Measurements from ENCODE around the gene TMEM117.
"Not testable (repeated sequence)": the region's sequence is repeated elsewhere in the genome, so short reads cannot be mapped to it uniquely, and the experiment has no call there.

Gene TMEM117

GRCh38 chr12:44099486-44099885 is 263.6 kb downstream of the TMEM117 start:
- no peak for DNase-seq (ENCODE audit: low read depth in 2 of 2)

GRCh38 chr12:44100264-44100663 is 264.4 kb downstream of the TMEM117 start:
- no peak for DNase-seq (ENCODE audit: low read depth in 2 of 2)

- DNase-seq (ENCODE audit: low read depth in 2 of 2), result no peak
Observed at GRCh38 chr12:44101475-44101874, 265.6 kb downstream of the TMEM117 start.

GRCh38 chr12:44114906-44115305 is 279.0 kb downstream of the TMEM117 start:
- no peak for DNase-seq (ENCODE audit: low read depth in 2 of 2)

GRCh38 chr12:44117337-44117736 is 281.5 kb downstream of the TMEM117 start:
- no peak for DNase-seq (ENCODE audit: low read depth in 2 of 2)

GRCh38 chr12:44118946-44119345 is 283.1 kb downstream of the TMEM117 start:
- no peak for DNase-seq (ENCODE audit: low read depth in 2 of 2)

- DNase-seq (ENCODE audit: low read depth in 2 of 2), result no peak
Observed at GRCh38 chr12:44126806-44127205, 290.9 kb downstream of the TMEM117 start.

GRCh38 chr12:44127966-44128710 is 292.3 kb downstream of the TMEM117 start:
- no peak for DNase-seq (ENCODE audit: low read depth in 2 of 2)

- DNase-seq (ENCODE audit: low read depth in 2 of 2), result no peak
Observed at GRCh38 chr12:44143175-44143574, 307.3 kb downstream of the TMEM117 start.

- DNase-seq (ENCODE audit: low read depth in 2 of 2), result no peak
Observed at GRCh38 chr12:44148936-44149335, 313.1 kb downstream of the TMEM117 start.

- no peak for DNase-seq (ENCODE audit: low read depth in 2 of 2)
Observed at GRCh38 chr12:44154128-44154527, 318.2 kb downstream of the TMEM117 start.

- no peak for DNase-seq (ENCODE audit: low read depth in 2 of 2)
Observed at GRCh38 chr12:44155358-44155757, 319.5 kb downstream of the TMEM117 start.

GRCh38 chr12:44157359-44157758 is 321.5 kb downstream of the TMEM117 start:
- DNase-seq (ENCODE audit: low read depth in 2 of 2), result no peak

GRCh38 chr12:44158746-44159145 is 322.9 kb downstream of the TMEM117 start:
- DNase-seq (ENCODE audit: low read depth in 2 of 2), result no peak

GRCh38 chr12:44159216-44159615 is 323.3 kb downstream of the TMEM117 start:
- DNase-seq (ENCODE audit: low read depth in 2 of 2), result no peak

- no peak for DNase-seq (ENCODE audit: low read depth in 2 of 2)
Observed at GRCh38 chr12:44159862-44160261, 324.0 kb downstream of the TMEM117 start.

GRCh38 chr12:44162961-44163360 is 327.1 kb downstream of the TMEM117 start:
- no peak for DNase-seq (ENCODE audit: low read depth in 2 of 2)

- DNase-seq (ENCODE audit: low read depth in 2 of 2), result no peak
Observed at GRCh38 chr12:44174053-44174452, 338.2 kb downstream of the TMEM117 start.

- DNase-seq (ENCODE audit: low read depth in 2 of 2), result no peak
Observed at GRCh38 chr12:44184499-44185206, 348.8 kb downstream of the TMEM117 start.

- DNase-seq (ENCODE audit: low read depth in 2 of 2), result no peak
Observed at GRCh38 chr12:44193281-44193680, 357.4 kb downstream of the TMEM117 start.

GRCh38 chr12:44195719-44196118 is 359.8 kb downstream of the TMEM117 start:
- not testable (repeated sequence) for DNase-seq (ENCODE audit: low read depth in 2 of 2)

- DNase-seq (ENCODE audit: low read depth in 2 of 2), result no peak
Observed at GRCh38 chr12:44206045-44206444, 370.2 kb downstream of the TMEM117 start.

- DNase-seq (ENCODE audit: low read depth in 2 of 2), result no peak
Observed at GRCh38 chr12:44217146-44217883, 381.4 kb downstream of the TMEM117 start.

All from stimulated activated CD8-positive, alpha-beta memory T cell treated with anti-CD3 and anti-CD28 coated beads, Interleukin-7, amount 100 ng/mL, for 1 hour (primary cell).